Measurements from ENCODE around the gene PER2.

The PER2 gene

DNA sequence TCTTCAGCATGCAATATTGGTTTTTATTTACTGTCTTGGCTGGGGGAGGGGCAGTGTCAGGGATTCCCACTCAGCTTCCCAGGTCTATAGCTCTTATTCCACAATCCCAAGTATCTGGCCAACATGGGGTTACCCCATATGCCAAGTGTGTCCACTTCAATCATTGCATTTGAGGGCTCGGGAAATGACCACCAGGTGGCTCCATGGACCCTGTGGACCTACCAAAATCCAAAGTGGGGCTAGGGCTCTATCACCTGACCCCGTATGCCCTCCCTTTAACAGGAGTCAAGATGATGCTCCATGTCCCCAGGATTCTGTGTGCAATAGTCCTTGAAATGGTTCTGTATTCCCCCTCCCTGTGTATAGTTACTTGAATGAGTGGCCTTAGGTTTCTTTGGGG lies 19.8 kb upstream of the PER2 start:
- DNase-seq (ENCODE audit: low spot score), result no peak

DNA sequence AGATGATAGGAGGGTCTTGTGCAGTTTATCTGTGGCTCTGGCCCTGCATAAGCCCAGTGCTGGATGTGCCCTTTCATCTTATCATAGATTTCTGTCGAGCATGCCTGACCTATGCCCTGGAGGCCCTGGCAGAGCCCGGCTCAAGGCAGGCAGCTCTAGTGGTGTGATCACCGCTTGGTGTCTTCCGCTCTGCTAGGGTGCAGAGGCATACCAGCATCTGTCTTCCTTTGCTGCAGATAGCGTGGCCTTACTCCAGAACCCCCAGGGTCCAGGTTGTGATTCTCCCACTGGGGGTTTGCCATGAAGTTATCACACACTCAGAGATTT lies 18.2 kb upstream of the PER2 start:
- no peak for DNase-seq (ENCODE audit: low spot score)

DNA sequence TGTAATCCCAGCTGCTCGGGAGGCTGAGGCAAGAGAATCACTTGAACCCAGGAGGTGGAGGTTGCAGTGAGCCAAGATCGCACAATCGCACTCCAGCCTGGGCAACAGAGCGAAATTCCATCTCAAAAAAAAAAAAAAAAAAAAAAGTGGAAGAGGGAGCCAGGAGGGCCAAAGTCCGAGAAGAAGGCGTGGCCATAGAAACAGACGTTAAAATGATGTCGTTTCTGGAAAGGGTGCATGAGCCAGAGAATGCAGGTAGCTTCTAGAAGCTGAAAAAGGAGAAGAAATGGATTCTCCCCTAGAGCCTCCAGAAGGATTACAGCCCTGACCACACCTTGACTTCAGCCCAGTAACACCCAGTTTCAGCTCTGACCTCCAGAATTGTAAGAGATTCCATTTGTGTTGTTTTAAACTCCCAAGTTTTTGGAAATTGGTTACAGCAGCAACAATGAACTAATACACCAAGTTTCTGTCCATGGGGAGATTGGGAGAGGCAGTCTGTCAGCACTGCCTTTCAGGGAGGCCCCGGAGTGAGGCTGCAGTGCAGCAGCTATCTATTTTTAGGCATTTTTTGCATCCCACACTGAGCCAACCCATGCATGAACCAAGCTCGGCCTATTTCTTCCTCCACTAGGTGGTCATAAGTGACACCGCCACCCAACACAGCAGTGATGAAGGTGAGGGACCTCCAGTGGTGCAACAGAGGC lies 17.7 kb upstream of the PER2 start:
- no peak for DNase-seq (ENCODE audit: low spot score)

DNA sequence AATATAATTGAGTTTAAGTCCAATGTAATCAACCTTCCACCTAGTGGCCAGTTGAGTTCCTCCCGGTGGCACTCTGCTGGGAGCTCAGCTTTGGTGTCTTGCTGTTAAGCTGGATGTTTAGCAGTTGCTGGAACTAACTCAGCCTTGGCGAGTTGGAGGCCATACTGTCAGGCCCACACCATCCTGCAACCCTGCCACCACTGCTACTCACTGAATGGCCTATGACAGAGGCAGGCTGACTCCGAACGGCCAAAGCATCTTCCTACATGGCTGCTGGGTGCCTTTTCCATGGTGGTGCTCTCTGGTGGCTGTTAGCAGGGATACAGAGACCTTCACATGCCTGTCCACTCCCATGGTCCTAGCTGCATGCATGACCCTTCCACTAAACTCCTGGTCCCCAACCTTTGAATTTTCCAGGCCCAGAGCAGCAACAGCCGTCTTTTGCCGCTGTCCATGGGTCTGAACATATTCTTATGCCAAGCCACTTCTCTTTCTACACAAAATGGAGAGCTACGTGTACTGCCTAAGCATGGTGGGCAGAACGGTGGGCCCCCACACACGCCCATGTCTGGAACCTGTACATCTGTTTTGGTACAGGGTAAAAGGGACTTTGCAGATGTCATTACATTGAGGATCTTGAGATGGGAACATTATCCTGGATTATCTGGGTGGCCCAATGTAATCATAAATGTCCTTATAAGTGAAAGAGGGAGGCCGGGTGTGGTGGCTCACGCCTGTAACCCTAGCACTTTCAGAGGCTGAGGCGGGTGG lies 16.9 kb upstream of the PER2 start:
- no peak for DNase-seq (ENCODE audit: low spot score)

DNA sequence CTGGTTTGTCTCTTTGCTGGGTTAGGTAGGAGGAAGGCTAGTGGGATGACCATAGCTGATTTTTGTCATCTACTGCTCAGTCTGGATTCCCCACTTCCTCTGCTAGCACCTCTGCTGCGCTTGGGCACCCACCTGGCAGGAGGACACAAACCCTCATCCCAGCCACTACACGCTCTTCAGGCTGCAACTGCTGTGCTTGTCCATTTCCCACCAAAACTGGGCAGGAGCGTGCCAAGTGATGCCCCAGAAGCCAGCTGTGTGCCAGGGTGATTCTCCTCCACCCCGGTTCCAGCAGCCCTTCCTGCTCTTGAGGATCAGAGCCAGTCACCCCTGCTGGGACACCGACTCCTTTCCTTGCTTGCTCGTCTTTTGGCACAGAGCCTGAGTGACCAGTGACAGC lies 15.7 kb upstream of the PER2 start:
- DNase-seq (ENCODE audit: low spot score), result no peak

DNA sequence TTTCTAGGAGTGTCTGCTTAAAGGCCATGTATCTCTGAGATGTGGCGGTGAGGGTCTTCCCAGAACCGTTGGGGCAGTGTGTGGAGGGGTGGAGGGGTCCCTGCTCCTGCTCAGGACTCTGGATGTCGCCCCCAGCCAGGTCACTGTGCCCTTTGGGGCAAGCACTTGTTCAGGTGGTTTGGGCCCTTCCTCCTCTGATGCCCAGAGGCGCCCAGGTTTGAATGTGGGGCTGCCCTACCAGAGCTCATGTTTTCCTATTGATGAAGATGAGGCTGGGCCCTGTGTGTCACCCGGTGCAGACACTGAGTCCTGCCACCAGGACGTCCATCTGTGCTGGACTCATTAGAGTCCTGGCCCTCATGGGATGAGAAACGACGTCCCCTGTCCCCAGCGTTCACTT lies 14.3 kb upstream of the PER2 start:
- no peak for DNase-seq (ENCODE audit: low spot score)

DNA sequence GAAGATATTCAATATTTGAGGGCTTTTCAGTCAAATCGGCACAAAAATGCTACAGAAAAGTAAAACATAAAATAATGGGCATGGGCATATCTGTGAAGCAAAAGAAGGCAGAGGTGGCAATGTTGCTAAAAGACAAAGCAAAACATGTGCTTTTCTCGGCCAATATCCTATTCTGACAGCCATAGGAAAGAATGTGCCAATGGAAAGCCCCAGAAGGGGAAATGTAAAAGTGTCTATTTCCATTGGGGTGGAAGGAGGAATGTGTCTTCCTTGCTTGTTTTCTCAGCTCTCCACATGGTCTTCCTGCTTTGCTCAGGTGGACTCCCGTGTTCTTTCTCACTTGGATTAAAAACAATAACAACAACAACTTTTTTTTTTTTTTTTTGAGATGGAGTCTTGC lies 13.7 kb upstream of the PER2 start:
- no peak for DNase-seq (ENCODE audit: low spot score)

DNA sequence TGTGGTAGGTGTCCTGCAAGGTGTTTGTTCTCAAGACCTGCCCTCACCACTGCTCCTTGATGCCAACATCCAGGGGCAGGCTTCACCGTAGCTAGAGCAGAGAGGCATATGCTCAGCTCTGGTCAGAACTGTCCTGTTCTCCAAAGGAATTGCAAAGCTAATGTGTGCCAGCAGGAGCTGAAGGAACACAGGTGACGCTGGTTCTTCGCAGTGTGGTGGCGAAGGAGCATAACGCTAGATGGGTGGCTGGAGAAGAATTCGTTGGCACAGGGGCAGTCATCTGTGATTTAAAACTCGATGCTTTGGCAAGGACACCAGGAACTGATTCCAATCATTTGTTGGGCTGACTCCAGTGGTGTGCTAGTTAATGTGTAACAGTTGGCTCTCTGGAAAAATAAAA lies 11.4 kb upstream of the PER2 start:
- no peak for DNase-seq (ENCODE audit: low spot score)

DNA sequence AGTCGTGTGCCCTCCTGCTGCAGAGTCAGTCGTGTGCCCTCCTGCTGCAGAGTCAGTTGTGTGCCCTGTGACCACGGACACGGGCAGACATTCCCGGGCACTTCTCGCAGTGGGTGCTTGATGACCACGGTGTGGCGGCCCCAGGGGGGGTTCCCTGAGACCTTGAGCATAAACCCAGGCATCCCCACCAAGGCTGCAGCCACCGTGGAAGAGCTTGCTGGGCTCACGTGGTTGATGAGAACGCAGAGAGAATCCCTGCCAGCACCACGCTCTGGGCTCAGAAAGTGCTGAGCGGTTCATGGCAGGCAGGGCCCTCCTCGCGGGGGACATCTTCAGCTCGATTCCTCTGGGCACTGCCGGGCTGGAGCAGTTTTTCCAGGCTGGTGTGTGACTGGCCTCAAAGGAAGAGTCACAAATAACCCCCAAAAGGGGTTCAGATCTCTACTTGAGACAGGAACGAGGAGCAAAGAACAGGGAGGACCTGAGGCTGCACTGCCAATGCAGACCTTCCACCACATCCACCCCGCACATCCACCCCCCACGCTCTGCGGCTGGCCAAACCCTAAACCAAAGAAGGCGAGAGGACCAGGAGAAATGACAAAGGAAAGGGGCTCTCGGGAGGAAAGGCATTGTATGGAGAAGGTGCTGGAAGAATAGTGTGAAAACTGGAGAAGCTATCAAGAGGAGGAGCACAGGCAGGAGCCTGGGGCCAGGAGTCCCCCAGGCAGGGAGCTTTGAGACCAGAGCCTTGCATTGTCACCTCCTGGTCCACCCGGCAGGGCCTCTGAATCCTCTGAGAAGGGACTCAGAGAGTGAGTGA lies 8.4 kb upstream of the PER2 start:
- no peak for DNase-seq (ENCODE audit: low spot score)

DNA sequence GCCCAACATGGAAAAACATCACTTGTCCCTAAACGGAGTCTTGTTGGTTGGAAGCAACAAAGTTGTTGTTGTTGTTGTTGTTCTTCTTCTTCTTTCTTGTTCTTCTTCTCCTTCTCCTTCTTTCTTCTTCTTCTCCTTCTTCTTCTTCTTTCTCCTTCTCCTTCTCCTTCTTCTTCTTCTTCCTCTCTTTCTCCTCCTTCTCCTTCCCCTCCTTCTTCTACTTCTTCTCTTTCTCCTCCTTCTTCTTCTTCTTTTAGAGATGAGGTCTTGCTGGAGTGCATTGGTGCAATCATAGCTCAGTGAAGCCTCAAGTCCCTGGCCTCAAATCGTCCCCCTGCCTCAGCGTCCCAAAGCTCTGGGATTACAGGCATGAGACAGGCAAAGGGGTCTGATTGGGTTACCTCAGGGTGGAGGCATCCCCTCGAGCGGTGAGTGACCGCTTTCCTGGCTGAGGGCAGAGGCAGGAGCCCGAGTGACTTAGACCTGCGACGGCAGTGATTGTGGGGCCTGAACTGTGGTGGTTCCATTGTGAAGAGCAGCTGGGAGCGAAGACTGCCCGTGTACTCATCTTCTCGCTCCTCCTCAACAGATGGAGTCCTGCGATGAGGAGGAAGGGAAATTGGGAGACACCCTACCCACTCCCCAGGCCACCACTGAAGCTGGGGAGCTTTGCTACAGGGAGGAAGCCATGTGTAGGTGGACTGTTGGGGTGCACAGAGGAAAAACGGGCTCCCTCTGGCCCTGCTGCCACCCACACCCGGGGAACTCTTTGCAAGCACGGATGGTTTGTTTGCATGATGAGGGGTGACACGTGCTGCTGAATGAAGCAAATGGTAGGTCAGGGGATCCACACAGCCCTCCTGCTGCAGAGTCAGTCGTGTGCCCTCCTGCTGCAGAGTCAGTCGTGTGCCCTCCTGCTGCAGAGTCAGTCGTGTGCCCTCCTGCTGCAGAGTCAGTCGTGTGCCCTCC lies 7.0 kb upstream of the PER2 start:
- DNase-seq (ENCODE audit: low spot score), result no peak

DNA sequence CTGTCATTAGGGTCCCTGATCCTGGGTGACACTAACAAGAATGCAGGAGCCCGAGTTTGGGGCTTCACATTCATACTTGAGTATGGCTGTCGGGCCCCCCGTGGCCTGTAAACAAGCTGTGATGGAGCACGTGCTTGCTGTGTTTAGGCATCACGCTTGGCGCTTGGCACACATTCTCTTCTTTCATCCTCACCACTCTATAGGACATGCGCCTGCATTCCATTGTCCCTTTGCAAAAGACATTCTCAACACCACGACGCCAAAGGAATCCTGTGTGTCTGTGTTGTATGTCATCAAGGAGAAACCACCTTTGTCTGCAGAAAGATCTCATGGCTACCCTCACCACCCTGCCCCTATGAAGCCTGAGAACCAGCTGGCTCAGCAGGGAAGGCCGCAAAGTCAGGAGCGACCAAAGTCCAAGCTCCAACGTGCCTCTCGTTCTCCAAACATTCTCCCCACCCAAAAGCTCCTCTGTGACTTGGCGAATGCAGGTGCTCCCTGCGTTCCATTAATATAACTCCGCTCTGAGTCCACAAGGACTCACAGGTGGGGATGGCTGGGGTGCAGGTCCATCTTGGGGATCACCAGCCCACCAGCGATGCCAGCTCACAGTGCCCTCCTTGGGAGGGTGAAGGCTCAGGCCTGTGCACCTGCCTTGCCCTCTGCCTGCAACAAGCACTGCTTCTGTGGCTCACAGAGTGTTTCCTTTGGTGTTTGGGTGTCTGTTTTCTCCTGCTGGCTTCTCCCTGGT lies 6.2 kb upstream of the PER2 start:
- DNase-seq (ENCODE audit: low spot score), result no peak

DNA sequence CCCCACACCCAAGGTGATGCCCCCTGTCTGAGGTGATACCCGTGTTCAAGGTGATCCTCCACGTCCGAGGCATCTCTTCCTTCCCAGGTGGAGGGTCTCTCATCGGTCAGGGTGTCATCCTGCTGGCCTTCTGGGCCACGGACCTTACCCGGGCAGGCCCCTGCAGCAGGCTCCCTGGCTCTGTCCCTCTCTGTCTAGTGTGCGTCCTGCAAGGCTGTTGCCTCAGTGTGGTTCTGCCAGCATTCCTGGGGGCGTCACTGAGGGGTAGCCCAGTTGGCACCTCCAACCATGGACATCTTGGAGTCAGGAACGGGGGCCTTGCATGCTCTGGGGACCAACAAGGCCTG lies 5.6 kb upstream of the PER2 start:
- DNase-seq (ENCODE audit: low spot score), result no peak

DNA sequence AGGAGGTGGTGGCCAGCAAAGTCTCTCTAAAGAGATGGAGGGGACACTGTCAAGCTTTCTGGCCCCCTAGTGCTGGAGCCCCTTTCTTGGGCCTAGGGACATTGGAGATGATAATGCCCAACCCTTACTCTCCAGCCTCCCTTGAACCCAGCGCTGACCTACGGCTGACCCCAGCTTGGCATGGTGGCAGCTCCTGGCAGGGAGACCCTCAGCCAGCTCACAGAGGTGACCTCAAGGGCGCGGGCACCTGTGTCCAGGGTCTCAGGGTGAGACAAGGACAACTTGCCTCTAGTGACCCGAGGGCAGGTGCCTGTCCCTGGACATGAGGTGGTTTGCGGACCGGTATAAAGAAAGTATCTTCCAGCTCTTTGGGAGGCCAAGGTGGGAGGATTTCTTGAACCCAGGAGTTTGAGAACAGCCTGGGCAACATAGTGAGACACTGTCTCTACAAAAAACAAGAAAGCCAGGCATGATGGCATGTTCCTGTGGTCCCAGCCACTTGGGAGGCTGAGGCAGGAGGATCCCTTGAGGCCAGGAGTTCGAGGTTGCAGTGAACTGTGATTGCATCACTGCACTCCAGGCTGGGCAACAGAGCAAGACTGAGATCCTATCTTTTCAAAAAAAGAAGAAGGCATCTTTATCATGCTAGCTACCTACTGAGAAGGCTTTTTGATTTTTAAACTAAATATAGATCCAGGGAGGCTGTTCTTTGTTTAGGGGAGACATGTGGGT lies 3.3 kb upstream of the PER2 start:
- no peak for DNase-seq (ENCODE audit: low spot score)

DNA sequence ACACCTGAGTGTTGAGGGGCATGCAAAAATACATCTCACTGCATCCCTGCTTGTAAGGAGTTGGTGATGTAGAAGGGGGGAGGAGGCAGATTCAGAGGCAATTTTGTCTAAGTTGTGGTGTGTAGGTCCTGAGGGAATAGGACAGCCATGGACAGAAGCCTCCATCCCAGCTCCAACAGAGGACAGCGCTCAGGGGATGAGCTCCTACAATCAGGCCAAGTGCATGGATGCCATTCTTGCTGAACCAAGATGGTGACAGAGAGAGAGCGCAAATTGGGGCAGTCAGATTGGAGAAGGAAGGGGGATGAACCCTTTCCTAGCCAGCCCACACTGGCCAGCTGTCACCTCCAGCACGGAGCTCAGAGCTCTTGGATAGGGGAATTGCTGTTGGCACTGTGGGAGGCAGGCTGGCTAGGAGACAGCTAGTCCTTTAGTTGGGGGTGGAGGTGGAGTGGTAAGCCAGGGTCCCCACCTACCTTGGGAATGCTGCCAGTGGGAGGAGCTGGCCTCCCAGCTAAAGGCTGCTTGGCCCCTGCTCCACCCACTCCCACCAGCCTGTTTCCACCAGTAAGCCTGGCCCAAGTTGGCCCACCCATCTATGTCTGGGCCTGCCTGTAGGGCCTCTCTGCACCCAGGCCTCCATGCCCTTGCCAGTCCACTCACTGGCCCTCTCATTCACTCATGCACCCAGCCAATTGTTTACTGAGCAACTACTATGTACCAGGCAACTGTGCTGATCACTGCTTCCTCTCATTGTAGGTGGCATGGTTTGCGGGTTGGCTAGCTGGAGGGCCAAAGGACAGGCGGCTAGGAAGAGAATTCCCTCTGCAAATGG lies 2.5 kb upstream of the PER2 start:
- DNase-seq (ENCODE audit: low spot score), result no peak

DNA sequence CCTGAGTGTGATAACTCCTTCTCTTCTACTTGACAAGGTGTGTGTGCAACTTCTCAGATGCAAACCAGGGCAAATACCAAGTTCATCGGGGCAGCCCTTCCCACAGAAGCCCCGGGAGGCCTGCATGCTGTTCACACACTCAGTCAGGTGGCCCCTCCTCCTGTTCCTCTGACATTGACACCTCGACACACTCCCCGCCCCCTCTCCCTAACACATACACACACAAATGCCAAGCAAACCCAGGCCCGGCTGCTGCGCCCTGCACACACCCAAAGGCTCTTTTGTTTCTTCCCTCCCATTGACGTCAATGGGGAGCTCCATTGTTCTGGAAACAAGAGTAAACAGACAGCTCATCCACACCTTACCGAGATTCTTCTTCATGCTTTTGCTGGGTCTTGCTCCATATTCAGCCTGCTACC lies 1.7 kb upstream of the PER2 start:
- no peak for DNase-seq (ENCODE audit: low spot score)

DNA sequence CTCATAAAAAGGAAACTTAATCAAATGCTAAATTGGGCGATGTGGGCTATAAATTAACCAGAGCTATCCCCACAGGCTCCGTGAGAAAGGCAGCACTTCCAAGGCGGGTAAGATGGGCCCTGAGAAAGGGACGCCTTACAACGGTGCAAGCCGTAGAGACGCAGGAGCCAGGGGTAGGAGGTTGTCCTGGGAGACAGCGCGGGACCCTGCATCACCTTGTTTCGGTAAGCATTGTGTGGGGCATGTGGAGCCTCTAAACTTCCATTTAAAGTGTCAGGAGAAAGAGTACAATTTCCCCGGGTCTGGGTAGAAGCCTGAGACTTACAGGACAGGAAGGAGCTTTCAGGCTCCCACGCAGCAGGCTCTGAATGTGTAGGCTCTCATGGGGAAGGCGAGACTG lies 1.2 kb upstream of the PER2 start:
- no peak for DNase-seq (ENCODE audit: low spot score)

DNA sequence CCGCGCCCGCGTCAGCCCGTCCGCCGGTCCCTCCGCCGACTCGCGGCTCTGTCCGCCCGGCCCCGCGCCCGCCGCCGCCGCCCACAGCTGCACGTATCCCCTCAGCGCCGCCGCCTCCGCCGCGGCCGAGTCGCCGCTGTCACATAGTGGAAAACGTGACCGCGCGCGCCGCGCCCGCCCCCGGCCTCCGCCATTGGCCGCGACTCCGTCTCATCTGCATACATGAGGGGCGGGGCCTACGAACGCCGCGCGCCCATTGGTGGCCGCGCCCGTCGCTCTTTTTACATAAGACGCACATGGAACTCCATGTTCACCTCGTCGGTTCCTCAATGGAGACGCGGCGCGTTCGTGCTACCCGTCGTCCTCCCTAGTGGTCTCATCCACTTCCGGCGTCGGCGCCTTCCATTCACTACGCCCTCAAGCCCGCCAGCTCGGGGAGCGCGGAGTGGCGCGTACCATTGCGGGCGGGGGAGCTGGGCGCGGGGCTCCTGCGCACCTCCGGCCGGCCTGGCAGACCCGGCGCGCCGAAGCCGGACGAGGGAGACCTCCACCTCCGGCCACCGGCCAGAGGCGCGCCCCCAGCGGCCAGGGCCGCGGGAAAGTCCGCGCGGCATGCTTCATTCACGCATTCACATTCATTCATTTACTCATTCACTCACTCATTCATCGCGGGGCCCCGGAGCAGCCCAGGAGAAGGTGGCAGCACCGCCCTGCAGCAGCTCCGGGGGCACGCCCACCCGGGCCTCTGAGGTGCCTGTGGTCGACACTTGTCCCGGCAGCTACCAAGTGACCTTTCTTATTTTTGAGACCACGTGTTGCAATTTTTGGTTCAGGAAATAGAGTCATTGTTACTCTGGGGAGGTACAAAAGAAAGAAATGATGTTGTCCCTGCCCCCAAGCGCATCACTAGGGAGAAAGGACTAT lies 502 bp upstream of the PER2 start:
- peak; percentile 97 for DNase-seq (ENCODE audit: low spot score)

DNA sequence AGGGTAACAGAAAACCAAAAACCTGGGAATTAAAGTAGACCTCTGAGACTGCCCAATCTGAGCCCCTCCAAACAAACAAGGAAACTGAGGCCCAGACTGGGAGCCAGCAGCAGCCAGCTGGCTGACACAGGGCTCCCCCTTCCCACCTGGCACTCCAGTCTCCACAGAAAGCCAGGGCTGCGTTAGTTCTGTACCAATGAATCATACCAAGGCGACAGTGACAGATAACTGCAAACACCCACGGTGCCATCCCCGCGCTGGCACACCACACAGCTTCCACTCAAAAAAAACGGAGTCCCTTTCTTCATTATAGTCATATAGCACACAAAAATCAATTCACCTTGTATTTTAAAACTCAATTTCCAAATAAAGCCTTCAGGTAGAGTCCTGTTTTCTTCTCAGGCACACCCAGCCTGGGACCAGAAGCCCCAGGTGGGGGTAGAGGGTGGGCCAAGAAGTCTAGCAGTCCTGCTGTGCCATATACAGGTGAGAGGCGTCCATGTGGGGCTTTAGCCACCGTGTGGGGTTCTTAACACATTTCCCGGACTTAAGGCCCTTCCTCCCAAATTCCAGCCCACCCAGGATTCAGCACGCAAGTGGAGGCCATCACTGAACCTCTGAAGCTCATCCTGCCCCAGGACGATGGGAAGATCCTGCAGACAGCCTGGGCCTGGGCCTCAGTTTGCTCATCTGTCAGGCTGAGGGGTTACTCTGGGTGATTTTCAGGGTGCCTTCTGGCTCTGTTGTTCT lies 1.2 kb downstream of the PER2 start:
- DNase-seq (ENCODE audit: low spot score), result peak; percentile 30
